ENCODE results near the gene CYP26B1.

- TF ChIP-seq EZH2phosphoT487 (IDR thresholded peaks at IDR 0.05; ENCODE audit: borderline replicate concordance, low read length) (no peak), CTCF (conservative IDR thresholded peaks at IDR 0.05; ENCODE audit: low read depth, low read length) (no peak), EZH2 (IDR thresholded peaks at IDR 0.05; ENCODE audit: low read length, unreplicated experiment) (no peak)
These were observed 62.6 kb downstream of the CYP26B1 start for GRCh38 chr2:72085036-72085435.

Measured in PC-3 (cell line).